PFSK-1 (cell line): Measurements from ENCODE around the gene UHRF1.
A peak's percentile ranks its signal among the peaks of the same experiment; 100 is the strongest.

ENCODE experiments used
- FOXP2 ChIP-seq: optimal IDR thresholded peaks from 2 replicates; pipeline ENCODE3; 2011; ENCODE audit warnings: borderline replicate concordance, control low read depth, inconsistent platforms; ENCODE audit not compliant: insufficient read depth; ENCODE audit errors: extremely low read length, extremely low read depth
- POLR2AphosphoS5 ChIP-seq: IDR thresholded peaks from 2 replicates; pipeline ENCODE4 v1.6.1; 2012; ENCODE audit warnings: low read depth, mild to moderate bottlenecking, control low read depth, low read length, moderate library complexity
- REST ChIP-seq, 2 experiments: IDR thresholded peaks; 2 replicates each; pipeline versions ENCODE4 v1.6.1 to v1.8.0; 2011 to 2012; ENCODE audit warnings: low read depth in 2 of 2, low read length in 2 of 2, control low read depth in 1 of 2, inconsistent platforms in 1 of 2, mild to moderate bottlenecking in 1 of 2, moderate library complexity in 1 of 2; ENCODE audit not compliant: insufficient read depth in 1 of 2
- SIN3A ChIP-seq: IDR thresholded peaks from 2 replicates; pipeline ENCODE4 v1.6.1; 2012; ENCODE audit warnings: mild to moderate bottlenecking, low read length, moderate library complexity, borderline replicate concordance; ENCODE audit not compliant: insufficient read depth
- TAF1 ChIP-seq: IDR thresholded peaks from 2 replicates; pipeline ENCODE4 v1.6.1; 2012; ENCODE audit warnings: low read length, control low read depth, borderline replicate concordance; ENCODE audit not compliant: insufficient read depth

GRCh38 chr19:4976401-4977298 is 67.3 kb downstream of the UHRF1 start:
- TF ChIP-seq SIN3A (0 out of 2 replicates have a peak, but pooled peaks have one; percentile 50), REST (IDR thresholded peaks at IDR 0.05; ENCODE audit: insufficient read depth in 1 of 2, low read depth in 2 of 2, low read length in 2 of 2) (no peak), TAF1 (no peak), POLR2AphosphoS5 (no peak), FOXP2 (peak; percentile 52)
